SK-N-SH (cell line): ENCODE results near the gene NOTO.
"Not testable (repeated sequence)": the region's sequence is repeated elsewhere in the genome, so short reads cannot be mapped to it uniquely, and the experiment has no call there.

ENCODE experiments used
- ELF1 ChIP-seq: IDR thresholded peaks from 2 replicates; pipeline ENCODE4 v1.4.0; 2012
- EP300 ChIP-seq, 2 experiments: IDR thresholded peaks; 2 replicates each; pipeline versions ENCODE4 v1.4.0 to v1.6.1; 2012; ENCODE audit warnings: borderline replicate concordance in 1 of 2, low read depth in 1 of 2, low read length in 1 of 2
- FOXM1 ChIP-seq: IDR thresholded peaks from 2 replicates; pipeline ENCODE4 v1.4.0; 2012; ENCODE audit warnings: low read depth, mild to moderate bottlenecking
- MXI1 ChIP-seq: IDR thresholded peaks from 2 replicates; pipeline ENCODE4 v1.6.1; 2012; ENCODE audit warnings: mild to moderate bottlenecking, low read depth, low read length, improper control_type of control experiment
- NFIC ChIP-seq: IDR thresholded peaks from 2 replicates; pipeline ENCODE4 v1.4.0; 2012; ENCODE audit warnings: borderline replicate concordance
- POLR2AphosphoS5 ChIP-seq: IDR thresholded peaks from 2 replicates; pipeline ENCODE4 v1.6.1; 2012; ENCODE audit warnings: low read depth, low read length
- RAD21 ChIP-seq: IDR thresholded peaks from 2 replicates; pipeline ENCODE4 v1.6.1; 2012; ENCODE audit warnings: mild to moderate bottlenecking, low read length
- TCF12 ChIP-seq: IDR thresholded peaks from 2 replicates; pipeline ENCODE4 v1.4.0; 2012
- YY1 ChIP-seq: IDR thresholded peaks from 2 replicates; pipeline ENCODE4 v1.4.0; 2012; ENCODE audit warnings: low read depth, mild to moderate bottlenecking
- TF ChIP-seq, protein P1 (sequence below): fragments of 200-600 bp; sonication (generic); IDR thresholded peaks from 2 replicates; pipeline ENCODE4 v1.6.1; 2017; ENCODE audit warnings: antibody characterized with exemption, mild to moderate bottlenecking, moderate library complexity
- TF ChIP-seq, protein P2 (sequence below): IDR thresholded peaks from 2 replicates; pipeline ENCODE4 v1.4.0; 2012; ENCODE audit warnings: low read depth
- TF ChIP-seq, protein P3 (sequence below): IDR thresholded peaks from 2 replicates; pipeline ENCODE4 v1.6.1; 2012; ENCODE audit warnings: mild to moderate bottlenecking, low read depth, low read length, moderate library complexity
- TF ChIP-seq, protein P4 (sequence below): fragments of 150-350 bp; IDR thresholded peaks from 2 replicates; pipeline ENCODE4 v1.6.1; 2017; ENCODE audit warnings: antibody characterized with exemption, low read length, low read depth, borderline replicate concordance

DNA sequence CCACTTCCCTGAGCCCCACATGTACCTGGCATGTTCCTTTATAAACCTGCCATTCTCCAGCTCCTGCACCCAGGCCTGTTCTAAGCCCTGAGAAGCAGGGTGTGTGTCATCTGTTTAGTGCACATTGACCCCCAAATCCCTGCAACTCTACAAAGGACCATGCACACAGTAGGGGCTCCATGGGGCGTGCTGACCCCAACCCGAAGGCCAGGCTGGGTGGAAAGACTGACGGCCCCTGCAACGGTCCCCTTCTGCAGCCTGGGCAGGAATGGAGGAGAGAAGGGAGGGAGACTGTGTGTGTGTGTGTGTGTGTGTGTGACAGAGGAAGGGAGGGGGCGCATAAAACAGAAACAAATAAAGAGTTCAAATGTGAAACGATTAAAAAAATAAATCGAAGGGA lies 32.0 kb upstream of the NOTO start:
- TF ChIP-seq, protein P1, sequence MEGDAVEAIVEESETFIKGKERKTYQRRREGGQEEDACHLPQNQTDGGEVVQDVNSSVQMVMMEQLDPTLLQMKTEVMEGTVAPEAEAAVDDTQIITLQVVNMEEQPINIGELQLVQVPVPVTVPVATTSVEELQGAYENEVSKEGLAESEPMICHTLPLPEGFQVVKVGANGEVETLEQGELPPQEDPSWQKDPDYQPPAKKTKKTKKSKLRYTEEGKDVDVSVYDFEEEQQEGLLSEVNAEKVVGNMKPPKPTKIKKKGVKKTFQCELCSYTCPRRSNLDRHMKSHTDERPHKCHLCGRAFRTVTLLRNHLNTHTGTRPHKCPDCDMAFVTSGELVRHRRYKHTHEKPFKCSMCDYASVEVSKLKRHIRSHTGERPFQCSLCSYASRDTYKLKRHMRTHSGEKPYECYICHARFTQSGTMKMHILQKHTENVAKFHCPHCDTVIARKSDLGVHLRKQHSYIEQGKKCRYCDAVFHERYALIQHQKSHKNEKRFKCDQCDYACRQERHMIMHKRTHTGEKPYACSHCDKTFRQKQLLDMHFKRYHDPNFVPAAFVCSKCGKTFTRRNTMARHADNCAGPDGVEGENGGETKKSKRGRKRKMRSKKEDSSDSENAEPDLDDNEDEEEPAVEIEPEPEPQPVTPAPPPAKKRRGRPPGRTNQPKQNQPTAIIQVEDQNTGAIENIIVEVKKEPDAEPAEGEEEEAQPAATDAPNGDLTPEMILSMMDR, result not testable (repeated sequence)
- not testable (repeated sequence) for TF ChIP-seq ELF1; POLR2AphosphoS5; YY1; FOXM1; RAD21; NFIC; MXI1; TCF12; EP300 (IDR thresholded peaks at IDR 0.05; ENCODE audit: borderline replicate concordance in 1 of 2, low read depth in 1 of 2, low read length in 1 of 2)
- TF ChIP-seq, protein P2, sequence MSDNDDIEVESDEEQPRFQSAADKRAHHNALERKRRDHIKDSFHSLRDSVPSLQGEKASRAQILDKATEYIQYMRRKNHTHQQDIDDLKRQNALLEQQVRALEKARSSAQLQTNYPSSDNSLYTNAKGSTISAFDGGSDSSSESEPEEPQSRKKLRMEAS, result not testable (repeated sequence)
- TF ChIP-seq, protein P3, sequence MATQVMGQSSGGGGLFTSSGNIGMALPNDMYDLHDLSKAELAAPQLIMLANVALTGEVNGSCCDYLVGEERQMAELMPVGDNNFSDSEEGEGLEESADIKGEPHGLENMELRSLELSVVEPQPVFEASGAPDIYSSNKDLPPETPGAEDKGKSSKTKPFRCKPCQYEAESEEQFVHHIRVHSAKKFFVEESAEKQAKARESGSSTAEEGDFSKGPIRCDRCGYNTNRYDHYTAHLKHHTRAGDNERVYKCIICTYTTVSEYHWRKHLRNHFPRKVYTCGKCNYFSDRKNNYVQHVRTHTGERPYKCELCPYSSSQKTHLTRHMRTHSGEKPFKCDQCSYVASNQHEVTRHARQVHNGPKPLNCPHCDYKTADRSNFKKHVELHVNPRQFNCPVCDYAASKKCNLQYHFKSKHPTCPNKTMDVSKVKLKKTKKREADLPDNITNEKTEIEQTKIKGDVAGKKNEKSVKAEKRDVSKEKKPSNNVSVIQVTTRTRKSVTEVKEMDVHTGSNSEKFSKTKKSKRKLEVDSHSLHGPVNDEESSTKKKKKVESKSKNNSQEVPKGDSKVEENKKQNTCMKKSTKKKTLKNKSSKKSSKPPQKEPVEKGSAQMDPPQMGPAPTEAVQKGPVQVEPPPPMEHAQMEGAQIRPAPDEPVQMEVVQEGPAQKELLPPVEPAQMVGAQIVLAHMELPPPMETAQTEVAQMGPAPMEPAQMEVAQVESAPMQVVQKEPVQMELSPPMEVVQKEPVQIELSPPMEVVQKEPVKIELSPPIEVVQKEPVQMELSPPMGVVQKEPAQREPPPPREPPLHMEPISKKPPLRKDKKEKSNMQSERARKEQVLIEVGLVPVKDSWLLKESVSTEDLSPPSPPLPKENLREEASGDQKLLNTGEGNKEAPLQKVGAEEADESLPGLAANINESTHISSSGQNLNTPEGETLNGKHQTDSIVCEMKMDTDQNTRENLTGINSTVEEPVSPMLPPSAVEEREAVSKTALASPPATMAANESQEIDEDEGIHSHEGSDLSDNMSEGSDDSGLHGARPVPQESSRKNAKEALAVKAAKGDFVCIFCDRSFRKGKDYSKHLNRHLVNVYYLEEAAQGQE, result not testable (repeated sequence)
- TF ChIP-seq, protein P4, sequence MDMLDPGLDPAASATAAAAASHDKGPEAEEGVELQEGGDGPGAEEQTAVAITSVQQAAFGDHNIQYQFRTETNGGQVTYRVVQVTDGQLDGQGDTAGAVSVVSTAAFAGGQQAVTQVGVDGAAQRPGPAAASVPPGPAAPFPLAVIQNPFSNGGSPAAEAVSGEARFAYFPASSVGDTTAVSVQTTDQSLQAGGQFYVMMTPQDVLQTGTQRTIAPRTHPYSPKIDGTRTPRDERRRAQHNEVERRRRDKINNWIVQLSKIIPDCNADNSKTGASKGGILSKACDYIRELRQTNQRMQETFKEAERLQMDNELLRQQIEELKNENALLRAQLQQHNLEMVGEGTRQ, result not testable (repeated sequence)
